ENCODE data around the gene PRR5. TPM values are rescaled to one million over a fixed set of nuclear protein-coding genes. Genes with fewer than 3 reads are reported as not detected.
"Not testable (repeated sequence)": the region's sequence is repeated elsewhere in the genome, so short reads cannot be mapped to it uniquely, and the experiment has no call there.

The PRR5 gene
- total RNA-seq, 1 experiment from 2014 or later: 11.8 TPM

GRCh38 chr22:44739024-44739423, 37.0 kb downstream of the PRR5 start:
- H3K79me1 ChIP-seq (ENCODE audit: insufficient read depth, low read depth, low read length, poor library complexity, severe bottlenecking): no peaks in the 10 kb centered on the region
- no peak for DNase-seq
- H3K9me3 Mint-ChIP-seq: no peaks in the 10 kb centered on the region

GRCh38 chr22:44739666-44740065, 37.7 kb downstream of the PRR5 start:
- H2BK120ac ChIP-seq (ENCODE audit: low read depth, low read length, poor library complexity, severe bottlenecking); H3K14ac ChIP-seq (ENCODE audit: insufficient read depth, low read length); H3K9me3 ChIP-seq (ENCODE audit: control insufficient read depth, low read depth, low read length); H4K5ac ChIP-seq (ENCODE audit: insufficient read length, low read depth, low read length); H3T11ph ChIP-seq (ENCODE audit: low read length); H3K27me3 ChIP-seq (ENCODE audit: insufficient read depth, low read length); H3K79me1 ChIP-seq (ENCODE audit: insufficient read depth, low read depth, low read length, poor library complexity, severe bottlenecking); H4K20me1 ChIP-seq (ENCODE audit: control insufficient read depth, insufficient read depth, insufficient read length); H3K4me1 ChIP-seq (ENCODE audit: insufficient read depth, low read length); H2AFZ ChIP-seq (ENCODE audit: low read length); H3K4ac ChIP-seq (ENCODE audit: low read depth, low read length); H3K36me3 Mint-ChIP-seq (ENCODE audit: insufficient read depth in 1 of 3, low read depth in 3 of 3); H2BK20ac ChIP-seq (ENCODE audit: low read depth, low read length, poor library complexity, severe bottlenecking); H3K27ac ChIP-seq (ENCODE audit: insufficient read length, low read depth, low read length); H3K23ac ChIP-seq (ENCODE audit: insufficient read length, low read depth, low read length); H2BK5ac ChIP-seq (ENCODE audit: insufficient read length, low read length); H2BK15ac ChIP-seq (ENCODE audit: low read depth, low read length); H3K23me2 ChIP-seq (ENCODE audit: insufficient read length, low read depth, low read length, poor library complexity, severe bottlenecking); H3K18ac ChIP-seq (ENCODE audit: insufficient read length, low read depth, low read length); H4K8ac ChIP-seq (replicated peaks; ENCODE audit: insufficient read length, low read depth, low read length); H3K9ac ChIP-seq (ENCODE audit: extremely low read depth, insufficient read length, low read length); DNase-seq; H3K56ac ChIP-seq (ENCODE audit: insufficient read length, low read depth, low read length); H2AK5ac ChIP-seq (ENCODE audit: insufficient read length, low read length); H3K27ac Mint-ChIP-seq; H2BK12ac ChIP-seq (ENCODE audit: insufficient read length, low read depth, low read length); H3K4me3 Mint-ChIP-seq; H3K79me2 ChIP-seq (ENCODE audit: insufficient read depth, low read length); H3K4me2 ChIP-seq (ENCODE audit: insufficient read depth, insufficient read length, low read length); H3K9me3 Mint-ChIP-seq; H4K91ac ChIP-seq (ENCODE audit: insufficient read length, low read depth, low read length): not testable (repeated sequence)
- Mint-ChIP-seq H3K27me3 (ENCODE audit: low read depth) (peaks cover 29% of the 10 kb centered on the region), H3K4me1 (peaks cover 14 to 30% of the 10 kb centered on the region in 2 experiments)
- WGBS (ENCODE audit: extremely low coverage, insufficient read length, low lambda C conversion rate): no CpG with 5 or more reads among the region's 10 CpGs

More at GRCh38 chr22:44739024-44739423, 37.0 kb downstream of the PRR5 start:
- peaks cover 14 to 33% of the 10 kb centered on the region in 2 experiments for H3K4me1 Mint-ChIP-seq
- Histone ChIP-seq H3K27me3 (ENCODE audit: insufficient read depth, low read length) (no peaks in the 10 kb centered on the region), H3T11ph (ENCODE audit: low read length) (no peak overlapping the region), H2BK20ac (ENCODE audit: low read depth, low read length, poor library complexity, severe bottlenecking) (no peak overlapping the region), H3K9me3 (ENCODE audit: control insufficient read depth, low read depth, low read length) (no peaks in the 10 kb centered on the region), H4K91ac (ENCODE audit: insufficient read length, low read depth, low read length) (no peak overlapping the region), H3K4me2 (ENCODE audit: insufficient read depth, insufficient read length, low read length) (no peak overlapping the region), H3K27ac (ENCODE audit: insufficient read length, low read depth, low read length) (no peak overlapping the region), H2AFZ (ENCODE audit: low read length) (no peak overlapping the region), H3K79me2 (ENCODE audit: insufficient read depth, low read length) (no peaks in the 10 kb centered on the region), H4K8ac (replicated peaks; ENCODE audit: insufficient read length, low read depth, low read length) (no peak overlapping the region), H3K56ac (ENCODE audit: insufficient read length, low read depth, low read length) (no peak overlapping the region), H3K9ac (ENCODE audit: extremely low read depth, insufficient read length, low read length) (no peak overlapping the region), H3K4me1 (ENCODE audit: insufficient read depth, low read length) (no peaks in the 10 kb centered on the region; the same call in 1 of the 2 replicates), H3K18ac (ENCODE audit: insufficient read length, low read depth, low read length) (no peak overlapping the region), H2AK5ac (ENCODE audit: insufficient read length, low read length) (no peak overlapping the region), H2BK12ac (ENCODE audit: insufficient read length, low read depth, low read length) (no peak overlapping the region), H3K4ac (ENCODE audit: low read depth, low read length) (no peak overlapping the region), H3K23ac (ENCODE audit: insufficient read length, low read depth, low read length) (no peak overlapping the region), H3K23me2 (ENCODE audit: insufficient read length, low read depth, low read length, poor library complexity, severe bottlenecking) (no peaks in the 10 kb centered on the region), H4K5ac (ENCODE audit: insufficient read length, low read depth, low read length) (no peak overlapping the region), H2BK120ac (ENCODE audit: low read depth, low read length, poor library complexity, severe bottlenecking) (no peak overlapping the region), H2BK15ac (ENCODE audit: low read depth, low read length) (no peak overlapping the region), H3K14ac (ENCODE audit: insufficient read depth, low read length) (no peak overlapping the region), H4K20me1 (ENCODE audit: control insufficient read depth, insufficient read depth, insufficient read length) (no peaks in the 10 kb centered on the region), H2BK5ac (ENCODE audit: insufficient read length, low read length) (no peak overlapping the region)
- no CpG with 5 or more reads among the region's 5 CpGs for WGBS (ENCODE audit: extremely low coverage, insufficient read length, low lambda C conversion rate)
- TF ChIP-seq CTCF (conservative IDR thresholded peaks at IDR 0.05): no peak
- H3K36me3 Mint-ChIP-seq (ENCODE audit: insufficient read depth in 1 of 3, low read depth in 3 of 3): no peaks in the 10 kb centered on the region
- no peak overlapping the region for H3K4me3 Mint-ChIP-seq
- H3K27ac Mint-ChIP-seq: no peak overlapping the region
- peaks cover 24% of the 10 kb centered on the region for H3K27me3 Mint-ChIP-seq (ENCODE audit: low read depth)
